Activated CD8-positive, alpha-beta memory T cell treated with anti-CD3 and anti-CD28 coated beads, Interleukin-2, amount 50 U/mL, for 1 hour (primary cell): ENCODE data around the gene CRCP.
"Not testable (repeated sequence)": the region's sequence is repeated elsewhere in the genome, so short reads cannot be mapped to it uniquely, and the experiment has no call there.

Experiments used
- DNase-seq: peaks from one replicate; pipeline ENCODE4 v3.0.0-alpha.2; 2020; ENCODE audit errors: extremely low read depth

CRCP gene

DNA sequence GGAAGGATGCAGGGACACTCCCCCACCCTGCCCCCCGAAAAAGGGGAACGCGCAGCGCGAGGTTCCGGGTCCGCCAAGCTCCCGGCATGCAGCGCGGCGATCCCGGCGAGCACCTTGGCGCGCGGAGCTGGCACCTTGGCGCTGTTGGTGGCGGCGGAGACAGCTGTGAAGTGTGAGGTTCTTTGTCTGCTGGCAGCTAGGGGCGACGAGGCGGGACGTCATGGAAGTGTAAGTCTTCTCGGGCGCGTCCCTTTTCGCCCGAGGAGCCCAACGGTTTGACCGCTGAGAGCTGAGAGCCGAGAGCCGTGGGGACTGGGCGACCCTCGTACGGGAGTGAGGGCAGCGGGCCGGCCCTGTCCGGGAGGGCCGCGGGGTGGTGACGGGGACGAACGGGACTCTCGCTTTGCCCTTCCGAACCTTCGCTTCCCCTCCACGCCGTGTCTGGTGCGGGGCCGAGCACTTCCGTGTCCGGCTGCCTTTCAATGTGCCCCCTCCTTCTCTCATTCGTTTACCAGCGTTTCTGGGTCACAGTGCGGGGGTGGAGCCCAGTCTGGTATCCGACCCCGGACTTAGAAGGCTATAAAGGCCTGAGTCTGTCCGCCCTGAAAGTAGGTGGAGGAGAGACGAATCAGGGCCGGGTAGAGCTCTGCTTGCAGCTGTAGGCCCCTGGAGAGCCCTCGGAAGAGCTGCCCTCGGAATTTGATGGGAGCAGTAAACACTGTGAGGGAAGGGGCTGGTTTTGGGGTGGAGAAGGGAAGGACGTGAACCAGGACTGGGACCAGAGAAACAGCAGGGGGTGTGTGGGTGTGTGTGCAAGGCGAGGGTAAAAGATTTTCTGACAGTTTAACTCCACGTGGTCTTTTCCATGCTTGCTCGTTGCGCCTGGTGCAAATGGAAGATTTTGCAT, at the start of gene CRCP:
CRCP (plus strand) TSS at position 105 of the 907 bp plus-strand sequence; CDS start at position 221, 116 bp downstream.
- peak; percentile 52 for DNase-seq

DNA sequence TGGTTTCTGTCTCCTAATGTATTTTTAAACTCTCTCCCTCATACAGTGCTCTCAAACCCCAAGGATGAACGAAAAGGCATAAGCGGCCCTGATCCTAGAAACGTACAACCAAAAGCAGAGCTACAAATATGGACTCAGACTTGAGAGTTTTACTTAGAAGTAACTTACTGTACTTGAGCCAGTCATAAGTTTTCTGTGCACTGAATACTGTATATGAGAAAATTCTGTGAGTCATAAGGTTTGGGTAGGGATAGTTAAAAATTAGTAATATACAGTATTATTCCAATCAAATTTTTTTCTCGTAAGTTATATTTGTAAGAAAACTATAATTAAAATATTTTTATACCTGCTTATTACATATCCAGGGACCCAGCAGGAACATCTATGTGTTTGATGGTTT, 44.9 kb upstream of the CRCP start:
- no peak for DNase-seq

DNA sequence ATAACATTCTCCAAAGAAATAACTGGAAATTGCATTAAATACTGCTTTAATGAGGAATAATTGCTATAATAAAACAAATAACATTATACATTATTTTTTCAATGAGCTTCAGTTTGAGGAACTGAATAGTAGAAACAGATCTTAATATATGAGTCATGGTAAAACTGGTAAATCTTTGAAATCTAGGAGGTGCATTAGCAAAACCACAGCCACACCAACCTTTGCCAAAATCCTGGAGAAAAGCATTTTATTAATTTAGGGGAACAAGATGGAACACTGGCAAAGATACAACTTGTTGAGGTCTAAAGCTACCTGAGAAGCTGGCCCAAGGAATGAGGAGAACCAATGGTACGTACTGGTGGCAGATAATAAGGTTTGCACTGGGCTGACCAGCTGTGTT, 44.4 kb upstream of the CRCP start:
- no peak for DNase-seq

DNA sequence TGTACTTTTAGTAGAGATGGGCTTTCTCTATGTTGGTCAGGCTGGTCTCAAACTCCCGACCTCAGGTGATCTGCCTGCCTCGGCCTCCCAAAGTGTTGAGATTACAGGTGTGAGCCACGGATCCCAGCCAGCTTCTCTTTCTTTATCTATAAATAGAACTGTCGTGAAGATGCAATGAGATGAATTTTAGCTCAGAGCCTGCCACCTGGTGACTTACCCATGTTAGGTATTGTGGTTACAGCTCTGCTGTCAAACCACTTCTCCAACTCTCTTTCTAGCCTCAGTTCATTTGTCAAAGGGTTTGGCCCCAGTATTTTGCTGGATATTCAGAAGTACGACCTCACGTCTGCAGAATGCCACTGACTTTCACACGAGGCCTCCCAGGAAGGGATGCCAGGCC, 42.4 kb upstream of the CRCP start:
- DNase-seq = not testable (repeated sequence)

DNA sequence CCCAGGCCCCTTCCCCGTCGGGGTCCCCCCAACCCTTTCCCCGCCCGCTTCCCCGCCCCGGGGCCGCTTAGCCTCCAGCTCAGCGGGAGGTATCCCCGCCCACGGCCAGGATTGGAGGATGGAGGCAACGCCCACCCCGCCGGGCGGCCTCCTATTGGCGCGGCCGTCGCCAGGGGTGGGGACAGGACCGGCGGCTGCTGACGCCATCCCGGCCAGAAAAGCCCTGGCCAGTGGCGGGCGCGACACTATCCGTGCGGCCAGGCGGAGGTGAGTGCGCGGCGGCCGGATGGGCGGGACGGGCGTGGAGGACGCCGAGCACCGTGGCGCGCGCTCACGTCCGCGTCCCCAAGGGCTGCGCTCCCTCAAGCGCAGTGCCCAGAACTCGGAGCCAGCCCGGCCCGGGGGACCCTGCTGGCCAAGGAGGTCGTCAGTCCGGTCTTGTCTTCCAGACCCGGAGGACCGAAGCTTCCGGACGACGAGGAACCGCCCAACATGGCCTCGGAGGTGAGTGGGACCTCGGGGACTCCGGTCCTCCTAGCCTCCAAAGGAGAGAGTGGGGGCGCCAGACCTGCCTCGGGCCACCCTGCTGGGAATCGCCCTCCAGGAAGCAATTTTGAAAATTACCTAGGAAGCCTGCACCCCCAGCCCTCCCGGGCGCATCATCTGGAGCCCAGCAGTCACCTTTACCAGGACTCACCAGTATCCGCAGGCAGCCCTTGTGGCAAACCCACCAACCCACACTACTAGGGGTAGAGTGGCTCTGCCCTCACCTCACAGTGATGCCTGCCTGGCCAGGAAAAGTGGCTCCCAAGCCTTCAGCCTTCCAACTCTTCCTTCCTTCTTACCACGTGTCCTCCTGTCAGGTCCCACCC, 38.8 kb upstream of the CRCP start, which contains the start of gene ASL:
ASL (plus strand) TSS at position 230 of the 872 bp plus-strand sequence; CDS start at position 493, 263 bp downstream.
- peak; percentile 40 for DNase-seq

DNA sequence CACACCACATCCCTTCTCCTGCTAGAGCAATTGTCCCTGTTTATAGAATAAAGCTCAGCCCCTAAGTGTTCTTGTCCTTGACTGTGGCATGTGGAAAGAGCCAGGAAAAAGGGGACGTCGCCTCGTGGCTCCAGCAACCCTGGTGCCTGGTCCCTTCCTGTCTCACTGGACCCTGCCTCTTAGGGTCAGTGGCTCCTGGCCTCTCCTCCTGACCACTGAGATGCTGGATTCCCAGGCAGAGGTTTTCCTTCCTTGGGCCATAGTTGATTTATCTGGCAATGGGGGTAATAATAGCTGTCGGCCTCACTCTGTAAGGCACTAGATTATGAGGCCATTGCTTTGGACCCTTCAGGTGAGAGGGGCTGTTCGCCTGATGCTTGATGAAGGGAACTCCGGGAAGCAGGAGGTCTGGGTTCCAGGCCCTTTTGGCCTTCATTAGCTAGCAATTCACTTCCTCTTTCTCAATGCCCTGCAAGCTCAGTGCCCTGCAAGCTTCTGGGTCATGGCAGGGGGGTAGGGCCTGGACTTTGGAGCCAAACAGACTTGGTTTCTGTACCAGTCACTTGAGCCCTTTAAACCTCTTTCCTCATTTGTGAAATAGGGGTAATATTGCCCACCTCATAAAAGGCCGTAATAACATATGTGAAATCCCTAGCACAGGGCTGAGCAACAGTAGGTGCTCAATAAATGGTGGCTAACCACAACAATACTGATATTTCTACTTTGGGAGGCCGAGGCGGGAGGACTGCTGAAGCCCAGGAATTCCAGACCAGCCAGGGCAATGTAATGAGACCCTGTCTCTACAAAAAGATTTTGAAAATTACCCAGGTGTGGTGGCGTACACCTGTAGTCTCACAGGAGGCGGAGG, 38.0 kb upstream of the CRCP start:
- DNase-seq = no peak

DNA sequence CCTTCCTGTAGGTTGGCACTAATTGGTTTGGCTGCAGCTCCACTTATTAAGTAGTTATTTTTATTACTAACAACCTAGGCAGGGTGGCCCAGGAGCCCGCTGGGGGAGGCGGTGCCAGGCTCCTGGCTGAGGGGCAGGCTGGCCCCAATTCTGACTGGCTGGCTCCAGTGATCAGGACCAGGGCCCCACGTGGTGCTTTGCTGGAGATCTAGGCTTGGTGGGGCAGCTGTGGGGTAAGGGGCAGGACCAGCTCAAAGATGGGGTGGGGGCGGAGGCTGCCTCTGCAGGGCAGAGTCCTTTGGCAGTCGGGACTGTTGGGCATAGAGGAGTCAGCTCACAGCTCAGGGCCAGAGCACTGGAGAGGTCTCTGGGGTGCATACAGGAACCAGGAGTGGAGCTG, 36.6 kb upstream of the CRCP start:
- no peak for DNase-seq

DNA sequence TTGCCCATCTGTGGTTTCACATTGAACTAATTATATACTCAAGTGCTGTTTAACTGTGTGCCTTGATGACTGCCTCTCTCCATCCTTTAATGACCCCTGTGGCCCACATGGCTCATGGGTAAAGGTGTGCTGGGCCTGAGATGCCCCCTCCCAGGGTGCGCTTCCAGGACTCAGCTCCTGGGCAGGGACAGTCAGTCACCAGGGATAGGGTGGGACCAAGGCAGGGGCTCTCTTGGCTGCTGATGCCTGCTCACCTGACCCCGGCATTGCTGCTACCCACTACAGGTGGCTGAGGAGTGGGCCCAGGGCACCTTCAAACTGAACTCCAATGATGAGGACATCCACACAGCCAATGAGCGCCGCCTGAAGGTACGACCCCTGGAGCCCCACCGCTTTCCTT, 32.6 kb upstream of the CRCP start:
- DNase-seq = no peak

DNA sequence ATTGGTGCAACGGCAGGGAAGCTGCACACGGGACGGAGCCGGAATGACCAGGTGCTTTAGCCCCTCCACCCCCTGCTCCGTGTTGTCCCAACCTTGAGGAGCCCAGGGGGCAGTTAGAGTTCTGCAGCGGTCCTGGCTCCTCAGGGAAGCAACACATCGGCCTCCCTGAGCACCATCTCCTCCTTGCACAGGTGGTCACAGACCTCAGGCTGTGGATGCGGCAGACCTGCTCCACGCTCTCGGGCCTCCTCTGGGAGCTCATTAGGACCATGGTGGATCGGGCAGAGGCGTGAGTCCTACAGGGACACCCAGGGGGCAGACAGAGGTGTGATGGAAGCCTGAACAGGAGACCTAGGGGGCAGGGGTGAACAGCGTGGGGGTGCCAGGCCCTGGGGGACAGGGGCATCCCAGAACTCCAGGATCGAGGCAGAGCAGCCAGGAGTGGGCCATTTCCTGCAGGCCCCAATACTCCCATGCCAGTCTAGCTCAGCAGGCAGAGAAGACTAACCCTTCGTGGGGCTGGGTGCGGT, 31.7 kb upstream of the CRCP start:
- no peak for DNase-seq

DNA sequence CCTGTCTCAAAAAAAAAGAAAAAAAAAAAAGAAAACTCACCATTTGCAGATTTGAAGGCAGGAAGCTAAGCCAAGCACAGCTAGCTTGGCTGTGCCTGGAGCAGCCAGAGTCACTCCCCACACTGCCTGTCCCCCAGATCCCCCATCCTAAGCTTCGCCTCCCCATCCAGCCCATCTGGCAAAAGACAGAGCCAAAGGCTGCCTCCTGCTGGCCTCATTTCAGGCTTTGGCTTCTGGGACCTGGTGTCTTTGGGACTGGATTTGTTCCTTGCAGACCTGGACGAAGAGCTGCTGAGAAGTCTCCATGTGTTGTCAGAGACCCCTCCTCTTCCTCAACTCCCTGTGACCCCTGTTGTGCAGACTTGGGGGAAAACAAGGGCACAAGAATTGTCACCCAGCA, 31.0 kb upstream of the CRCP start:
- DNase-seq = no peak

DNA sequence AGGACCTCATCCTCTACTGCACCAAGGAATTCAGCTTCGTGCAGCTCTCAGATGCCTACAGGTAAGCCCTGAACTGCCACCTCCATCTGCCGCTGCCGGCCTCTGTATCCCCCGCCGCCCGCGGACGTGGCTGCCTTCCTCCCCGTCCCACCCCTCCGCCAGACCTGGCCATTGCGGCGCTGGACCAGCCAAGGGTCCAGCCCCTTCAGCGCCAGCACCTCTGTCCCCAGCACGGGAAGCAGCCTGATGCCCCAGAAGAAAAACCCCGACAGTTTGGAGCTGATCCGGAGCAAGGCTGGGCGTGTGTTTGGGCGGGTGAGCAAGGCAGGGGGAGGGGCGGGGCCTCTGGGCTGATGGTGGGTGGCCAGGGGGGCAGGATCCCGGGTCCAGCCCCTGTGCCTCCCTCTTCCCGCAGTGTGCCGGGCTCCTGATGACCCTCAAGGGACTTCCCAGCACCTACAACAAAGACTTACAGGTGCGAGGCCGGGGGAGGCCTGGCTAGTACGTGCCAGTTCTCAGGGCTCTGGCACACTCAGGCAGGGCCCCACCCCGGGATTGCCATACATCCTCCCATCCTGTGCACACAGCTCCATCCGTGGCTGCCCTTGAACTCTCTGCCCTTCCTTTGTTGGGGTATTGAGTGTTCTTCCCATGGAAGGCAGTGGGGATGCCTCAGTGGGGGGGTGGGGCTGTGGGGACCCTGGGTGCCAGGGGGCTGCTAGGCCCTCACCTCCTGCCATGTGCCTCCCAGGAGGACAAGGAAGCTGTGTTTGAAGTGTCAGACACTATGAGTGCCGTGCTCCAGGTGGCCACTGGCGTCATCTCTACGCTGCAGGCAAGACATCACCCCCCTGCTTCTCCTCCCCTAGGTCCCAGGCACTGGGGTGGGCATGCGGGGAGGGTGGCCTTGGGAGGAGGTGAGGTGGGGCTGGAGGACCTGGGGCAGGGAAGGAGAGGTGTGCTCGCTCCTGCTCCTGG, 25.5 kb upstream of the CRCP start:
- no peak for DNase-seq

DNA sequence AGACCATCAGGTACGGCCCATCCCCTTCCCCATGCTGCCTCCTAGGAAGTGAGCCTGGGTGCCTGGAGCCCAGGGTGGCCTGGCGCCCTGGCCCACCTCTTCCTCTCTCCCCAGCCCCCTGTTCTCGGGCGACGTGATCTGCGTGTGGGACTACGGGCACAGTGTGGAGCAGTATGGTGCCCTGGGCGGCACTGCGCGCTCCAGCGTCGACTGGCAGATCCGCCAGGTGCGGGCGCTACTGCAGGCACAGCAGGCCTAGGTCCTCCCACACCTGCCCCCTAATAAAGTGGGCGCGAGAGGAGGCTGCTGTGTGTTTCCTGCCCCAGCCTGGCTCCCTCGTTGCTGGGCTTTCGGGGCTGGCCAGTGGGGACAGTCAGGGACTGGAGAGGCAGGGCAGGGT, 22.0 kb upstream of the CRCP start:
- DNase-seq = no peak

DNA sequence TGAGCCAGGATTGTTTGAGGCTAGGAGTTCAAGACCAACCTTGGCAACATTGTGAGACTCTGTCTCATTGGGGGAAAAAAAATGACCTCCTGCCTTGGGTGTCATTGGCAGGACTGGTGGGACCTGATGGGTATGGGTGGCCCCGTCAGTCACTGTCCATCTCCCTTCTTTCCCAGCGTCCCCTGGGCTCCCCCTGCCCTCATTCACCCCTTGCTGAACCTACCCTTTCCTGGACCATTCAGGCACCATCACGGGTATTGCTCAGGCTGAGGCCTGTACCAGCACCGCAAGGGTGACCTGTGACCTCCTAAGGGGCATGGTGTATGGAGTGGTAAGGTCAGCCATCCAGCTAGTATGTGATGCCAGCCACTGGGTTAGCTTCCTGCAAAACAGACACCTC, 19.6 kb upstream of the CRCP start:
- DNase-seq = no peak

DNA sequence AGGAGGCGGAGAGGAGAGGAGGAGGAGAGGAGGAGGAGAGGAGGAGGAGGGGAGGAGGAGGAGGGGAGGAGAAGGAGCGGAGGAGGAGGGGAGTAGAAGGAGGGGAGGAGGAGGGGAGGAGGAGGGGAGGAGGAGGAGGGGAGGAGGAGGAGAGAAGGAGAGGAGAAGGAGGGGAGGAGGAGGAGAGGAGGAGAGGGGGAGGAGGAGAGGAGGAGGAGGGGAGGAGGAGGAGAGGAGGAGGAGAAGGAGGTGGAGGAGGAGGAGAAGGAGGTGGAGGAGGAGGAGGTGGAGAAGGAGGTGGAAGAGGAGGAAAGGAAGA, 15.5 kb upstream of the CRCP start:
- no peak for DNase-seq

DNA sequence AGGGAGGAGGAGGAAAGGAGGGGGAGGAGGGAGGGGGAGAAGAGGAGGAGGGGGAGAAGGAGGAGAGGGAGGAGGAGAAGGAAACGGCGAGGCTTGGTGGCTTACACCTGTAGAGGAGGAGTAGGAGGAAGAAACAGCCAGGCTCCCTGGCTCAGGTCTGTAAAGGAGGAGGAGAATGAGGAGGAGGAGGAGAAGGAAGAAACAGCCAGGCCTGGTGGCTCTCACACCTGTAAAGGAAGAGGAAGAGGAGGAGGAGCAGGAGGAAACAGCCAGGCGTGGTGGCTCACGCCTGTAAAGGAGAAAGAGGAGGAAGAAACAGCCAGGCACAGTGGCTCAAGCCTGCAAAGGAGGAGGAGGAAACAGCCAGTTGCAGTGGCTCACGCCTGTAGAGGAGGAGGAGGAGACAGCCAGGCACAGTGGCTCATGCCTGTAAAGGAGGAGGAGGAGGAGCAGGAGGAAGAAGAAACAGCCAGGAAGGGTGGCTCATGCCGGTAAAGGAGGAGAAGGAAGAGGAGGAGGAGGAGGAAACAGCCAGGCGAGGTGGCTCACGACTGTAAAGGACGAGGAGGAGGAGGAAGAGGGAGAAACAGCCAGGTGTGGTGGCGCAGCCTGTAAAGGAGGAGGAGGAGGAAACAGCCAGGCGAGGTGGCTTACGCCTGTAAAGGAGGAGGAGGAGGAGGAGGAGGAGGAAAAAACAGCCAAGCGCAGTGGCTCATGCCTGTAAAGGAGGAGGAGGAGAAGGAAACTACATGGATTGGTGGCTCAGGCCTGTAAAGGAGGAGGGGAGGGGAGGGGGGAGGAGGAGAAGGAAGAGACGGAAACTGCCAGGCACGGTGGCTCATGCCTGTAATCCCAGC, 14.9 kb upstream of the CRCP start:
- no peak for DNase-seq

DNA sequence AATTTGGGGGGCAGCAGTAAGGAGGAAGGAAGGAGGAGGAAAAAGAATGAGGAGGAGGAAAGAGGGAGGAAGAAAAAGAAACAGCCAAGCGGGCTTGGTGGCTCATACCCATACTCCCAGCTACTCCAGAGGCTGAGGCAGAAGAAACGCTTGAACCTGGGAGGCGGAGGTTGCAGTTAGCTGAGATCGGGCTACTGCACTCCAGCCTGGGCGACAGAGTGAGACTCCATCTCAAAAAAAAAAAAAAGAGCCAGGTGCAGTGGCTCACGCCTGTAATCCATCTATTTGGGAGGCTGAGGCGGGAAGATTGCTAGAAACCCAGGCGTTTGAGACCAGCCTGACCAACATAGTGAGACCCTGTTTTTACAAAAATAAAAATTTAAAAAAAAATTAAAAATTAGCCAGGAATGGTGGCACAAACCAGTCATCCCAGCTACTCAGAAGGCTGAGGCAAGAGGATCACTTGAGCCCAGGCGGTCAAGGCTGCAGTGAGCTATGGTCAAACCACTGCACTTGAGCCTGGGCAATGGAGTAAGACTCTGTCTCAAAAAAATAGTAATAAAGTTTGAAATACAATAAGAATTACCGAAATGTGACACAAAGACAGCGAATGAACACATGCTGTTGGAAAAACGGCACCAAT, 14.1 kb upstream of the CRCP start:
- no peak for DNase-seq

DNA sequence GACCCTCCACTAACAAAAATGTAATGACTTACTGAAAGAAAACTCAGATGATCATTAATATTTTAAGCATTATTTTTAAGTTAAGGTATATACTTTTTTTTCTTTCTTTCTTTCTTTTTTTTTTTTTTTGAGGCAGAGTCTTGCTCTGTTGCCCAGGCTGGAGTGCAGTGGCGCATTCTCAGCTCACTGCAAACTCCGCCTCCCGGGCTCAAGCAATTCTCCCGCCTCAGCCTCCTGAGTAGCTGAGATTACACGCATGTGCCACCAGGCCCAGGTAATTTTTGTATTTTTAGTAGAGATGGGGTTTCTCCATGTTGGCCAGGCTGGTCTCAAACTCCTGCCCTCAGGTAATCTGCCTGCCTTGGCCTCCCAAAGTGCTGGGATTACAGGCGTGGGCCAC, 12.5 kb upstream of the CRCP start:
- not testable (repeated sequence) for DNase-seq

DNA sequence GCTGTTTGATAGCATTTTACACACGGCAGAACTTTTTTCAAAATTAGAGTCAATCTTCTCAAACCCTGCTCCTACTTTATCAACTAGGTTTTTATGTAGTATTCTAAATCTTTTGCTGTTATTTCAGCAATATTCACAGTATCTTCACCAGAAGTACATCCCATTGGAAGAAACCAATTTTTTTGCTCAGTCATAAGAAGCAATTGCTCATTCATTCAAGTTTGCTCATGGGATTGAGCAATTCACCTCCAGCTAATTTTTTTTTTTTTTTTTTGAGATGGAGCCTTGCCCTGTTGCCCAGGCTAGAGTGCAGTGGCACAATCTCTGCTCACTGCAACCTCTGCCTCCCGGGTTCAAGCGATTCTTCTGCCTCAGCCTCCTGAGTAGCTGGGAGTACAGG, 10.7 kb upstream of the CRCP start:
- not testable (repeated sequence) for DNase-seq

DNA sequence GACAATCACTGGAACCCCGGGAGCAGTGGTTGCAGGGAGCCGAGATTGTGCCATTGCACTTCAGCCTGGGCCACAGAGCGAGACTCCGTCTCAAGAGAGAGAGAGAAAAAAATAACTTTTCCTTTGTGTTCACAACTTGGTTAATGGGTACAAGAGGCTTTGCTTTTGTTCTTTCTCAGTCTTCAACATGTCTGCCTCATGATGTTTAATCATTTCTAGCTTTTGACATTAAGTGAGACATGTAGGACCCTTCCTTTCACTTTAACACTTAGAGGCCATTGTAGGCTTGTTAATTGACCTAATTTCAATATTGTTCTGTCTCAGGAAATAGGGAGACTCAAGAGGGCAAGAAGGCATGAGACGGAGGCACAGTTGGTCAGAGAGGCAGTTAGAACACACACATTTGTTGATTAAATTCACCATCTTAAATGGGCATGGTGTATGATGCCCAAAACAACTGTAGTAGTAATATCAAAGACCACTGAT, 9.3 kb upstream of the CRCP start:
- DNase-seq = no peak
